GM19025 (cell line): ENCODE data around the gene TNFSF4.

Experiments used
- ATAC-seq: cut with Tn5 transposase; IDR thresholded peaks from one replicate; pipeline ENCODE4 v1.9.1; 2021; ENCODE audit warnings: mild to moderate bottlenecking, low read depth, moderate library complexity; ENCODE audit not compliant: unreplicated experiment

Gene TNFSF4

GRCh38 chr1:173212952-173213491 is 5.9 kb upstream of the TNFSF4 start:
- ATAC-seq, result peak; percentile 85

GRCh38 chr1:173210716-173211231 is 3.6 kb upstream of the TNFSF4 start:
- ATAC-seq, result no peak

- no peak for ATAC-seq
Observed at GRCh38 chr1:173210283-173210682, 3.2 kb upstream of the TNFSF4 start.

- ATAC-seq, result no peak
Observed at GRCh38 chr1:173208868-173209267, 1.7 kb upstream of the TNFSF4 start.

GRCh38 chr1:173208146-173208545 is 1.0 kb upstream of the TNFSF4 start:
- ATAC-seq, result no peak

GRCh38 chr1:173205146-173206051 is 1.7 kb downstream of the TNFSF4 start:
- no peak for ATAC-seq

GRCh38 chr1:173204693-173205092 is 2.4 kb downstream of the TNFSF4 start:
- ATAC-seq, result no peak

GRCh38 chr1:173202424-173203145 is 4.5 kb downstream of the TNFSF4 start:
- ATAC-seq, result no peak

- no peak for ATAC-seq
Observed at GRCh38 chr1:173201969-173202368, 5.2 kb downstream of the TNFSF4 start.

GRCh38 chr1:173195596-173196088 is 11.5 kb downstream of the TNFSF4 start:
- ATAC-seq, result peak; percentile 87

- ATAC-seq, result no peak
Observed at GRCh38 chr1:173193639-173194038, 13.5 kb downstream of the TNFSF4 start.

- ATAC-seq, result no peak
Observed at GRCh38 chr1:173191011-173191705, 16.0 kb downstream of the TNFSF4 start.

- no peak for ATAC-seq
Observed at GRCh38 chr1:173190101-173190936, 16.8 kb downstream of the TNFSF4 start.

GRCh38 chr1:173187671-173188237 is 19.4 kb downstream of the TNFSF4 start:
- no peak for ATAC-seq

GRCh38 chr1:173181791-173182190 is 25.3 kb downstream of the TNFSF4 start:
- no peak for ATAC-seq

GRCh38 chr1:173176246-173176645 is 30.9 kb downstream of the TNFSF4 start:
- ATAC-seq, result no peak

GRCh38 chr1:173175514-173176145 is 31.5 kb downstream of the TNFSF4 start:
- no peak for ATAC-seq

GRCh38 chr1:173173388-173173787 is 33.7 kb downstream of the TNFSF4 start:
- no peak for ATAC-seq

GRCh38 chr1:173171152-173171551 is 36.0 kb downstream of the TNFSF4 start:
- no peak for ATAC-seq
